Measurements from ENCODE around the gene MTARC2. TPM values are rescaled to one million over a fixed set of nuclear protein-coding genes. Genes with fewer than 3 reads are reported as not detected.
A peak's percentile ranks its signal among the peaks of the same experiment; 100 is the strongest.

Gene MTARC2
- total RNA-seq, 4 donors from 2014 or later: 24.3 to 40.5 (median 31.9) TPM

DNA sequence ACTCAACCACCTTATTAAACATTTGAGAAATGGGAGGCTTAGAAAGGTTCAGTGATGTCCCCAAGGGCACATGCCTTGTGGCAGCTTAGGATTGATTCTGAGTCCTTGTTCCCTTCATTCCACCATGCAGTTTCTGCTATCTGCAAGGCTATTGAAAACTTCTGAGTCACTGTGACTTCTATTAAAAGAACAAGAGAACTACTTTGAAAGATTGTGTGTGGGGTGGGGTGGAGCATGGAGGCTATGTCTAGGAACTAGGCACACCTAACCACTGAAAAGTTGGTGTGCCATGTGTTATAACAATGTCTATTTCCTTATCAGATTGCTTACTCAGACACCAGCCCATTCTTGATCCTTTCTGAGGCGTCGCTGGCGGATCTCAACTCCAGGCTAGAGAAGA lies 49.4 kb downstream of the MTARC2 start:
- 95 to 96% methylated on average over 3 of the region's 3 CpGs for WGBS, 2 donors
- H3K36me3 ChIP-seq: peaks cover 0 to 49% (median 0%) of the 10 kb centered on the region in 3 donors
- H3K27me3 ChIP-seq: no peaks in the 10 kb centered on the region
- H3K4me3 ChIP-seq: no peak overlapping the region
- DNase-seq (ENCODE audit: low spot score in 2 of 2): no peak
- no peaks in the 10 kb centered on the region for H3K9me3 ChIP-seq
- H3K4me1 ChIP-seq: no peaks in the 10 kb centered on the region
- H3K27ac ChIP-seq: no peak overlapping the region
- TF ChIP-seq POLR2A (IDR thresholded peaks at IDR 0.05) (no peak), EP300 (IDR thresholded peaks at IDR 0.05) (no peak), CTCF (IDR thresholded peaks at IDR 0.05) (no peak)

- no peak for DNase-seq (ENCODE audit: low spot score in 2 of 2)
- TF ChIP-seq POLR2A (IDR thresholded peaks at IDR 0.05): no peak
- TF ChIP-seq EP300 (IDR thresholded peaks at IDR 0.05): no peak
- TF ChIP-seq CTCF (IDR thresholded peaks at IDR 0.05): no peak
- 91 to 96% methylated on average over 2 of the region's 2 CpGs for WGBS, 2 donors
- no peaks in the 10 kb centered on the region for H3K27me3 ChIP-seq
- peaks cover 0 to 49% (median 0%) of the 10 kb centered on the region in 3 donors for H3K36me3 ChIP-seq
- no peak overlapping the region for H3K4me3 ChIP-seq
- H3K9me3 ChIP-seq: no peaks in the 10 kb centered on the region
- H3K4me1 ChIP-seq: peaks cover 0 to 2% (median 0%) of the 10 kb centered on the region in 4 donors
- no peak overlapping the region for H3K27ac ChIP-seq
Observed at GRCh38 chr1:220798338-220798737, 50.2 kb downstream of the MTARC2 start.

DNA sequence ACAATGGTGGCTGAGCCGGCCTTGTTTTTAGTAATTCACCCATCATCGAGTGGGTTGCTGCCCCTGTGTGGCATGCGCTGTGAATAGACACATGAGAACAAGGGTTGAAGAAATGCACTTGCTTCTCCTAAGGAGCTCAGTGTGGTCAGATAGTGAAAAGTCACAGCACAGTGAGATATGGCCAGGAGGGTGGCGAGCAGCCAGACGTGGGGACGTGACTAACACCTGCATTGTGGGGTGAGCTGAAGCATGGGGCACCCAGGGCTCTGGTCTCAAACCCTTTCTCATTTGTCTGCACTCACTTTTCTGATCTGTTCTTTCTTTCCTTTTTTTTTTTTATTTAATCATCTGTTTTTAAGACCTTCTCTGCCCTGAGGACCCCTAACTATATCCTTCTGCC lies 52.1 kb downstream of the MTARC2 start:
- peaks cover 0 to 52% (median 0%) of the 10 kb centered on the region in 3 donors for H3K36me3 ChIP-seq
- DNase-seq (ENCODE audit: low spot score in 2 of 2): no peak
- H3K9me3 ChIP-seq: no peaks in the 10 kb centered on the region
- WGBS, 2 donors: 74 to 86% methylated on average over 6 of the region's 6 CpGs
- no peak overlapping the region for H3K27ac ChIP-seq
- no peak for TF ChIP-seq CTCF (IDR thresholded peaks at IDR 0.05)
- TF ChIP-seq EP300 (IDR thresholded peaks at IDR 0.05): no peak
- TF ChIP-seq POLR2A (IDR thresholded peaks at IDR 0.05): no peak
- peaks cover 0 to 5% (median 0%) of the 10 kb centered on the region in 4 donors for H3K4me1 ChIP-seq
- no peak overlapping the region for H3K4me3 ChIP-seq
- H3K27me3 ChIP-seq: no peaks in the 10 kb centered on the region

DNA sequence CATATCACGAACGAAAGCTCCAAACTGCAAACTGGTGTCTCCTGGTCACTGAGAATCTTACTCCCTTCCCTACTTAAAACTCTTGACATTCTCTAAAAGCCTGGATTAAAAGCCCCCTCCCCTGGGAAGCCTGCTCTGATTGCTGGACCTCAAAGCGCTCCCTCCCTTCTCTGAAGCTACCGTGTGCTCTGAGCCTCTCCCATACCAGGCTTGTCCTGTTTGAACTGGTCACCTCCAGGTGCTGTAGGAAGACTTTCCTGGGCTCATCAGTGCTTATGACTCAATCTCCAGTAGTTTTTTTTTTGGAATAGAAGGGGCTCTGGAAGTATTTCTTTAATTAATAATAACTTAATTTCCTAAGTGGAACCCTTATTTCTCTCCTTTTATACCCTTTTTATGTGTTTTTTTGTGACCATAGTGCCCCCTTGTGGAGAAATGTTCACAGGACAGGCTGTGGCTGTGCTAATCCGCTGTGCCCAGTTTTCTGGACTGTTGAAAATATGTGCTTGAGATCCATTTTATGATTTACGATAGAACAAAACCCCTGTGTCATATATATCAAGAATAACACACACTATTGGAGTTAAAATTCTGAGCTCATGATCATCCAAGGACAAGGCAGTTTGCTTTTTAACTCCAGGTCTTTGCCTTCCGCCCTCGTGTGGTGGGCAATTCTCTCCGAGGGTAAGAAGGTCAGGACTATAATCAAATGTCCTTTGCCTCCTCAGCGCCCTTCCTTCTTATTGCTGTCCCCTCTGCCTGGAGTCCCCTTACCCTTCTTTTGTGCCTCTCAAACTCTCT lies 55.5 kb downstream of the MTARC2 start:
- H3K27me3 ChIP-seq: no peaks in the 10 kb centered on the region
- peak in 1 of 2 donors; percentile 59 for DNase-seq (ENCODE audit: low spot score in 2 of 2)
- H3K36me3 ChIP-seq: peaks cover 0 to 33% (median 0%) of the 10 kb centered on the region in 3 donors
- TF ChIP-seq POLR2A (IDR thresholded peaks at IDR 0.05) (no peak), CTCF (IDR thresholded peaks at IDR 0.05) (peak; percentile 51 to 80 (median 74)), EP300 (IDR thresholded peaks at IDR 0.05) (no peak)
- H3K9me3 ChIP-seq: no peaks in the 10 kb centered on the region
- H3K4me1 ChIP-seq: peaks cover 0 to 11% (median 0%) of the 10 kb centered on the region in 4 donors
- H3K4me3 ChIP-seq: no peak overlapping the region
- peak overlapping the region in 2 of 4 donors; percentile 37 to 48 for H3K27ac ChIP-seq
- WGBS, 2 donors: 64 to 66% methylated on average over 10 of the region's 10 CpGs

- TF ChIP-seq CTCF (IDR thresholded peaks at IDR 0.05) (no peak), POLR2A (IDR thresholded peaks at IDR 0.05) (no peak), EP300 (IDR thresholded peaks at IDR 0.05) (no peak)
- no peak overlapping the region for H3K4me3 ChIP-seq
- H3K27ac ChIP-seq: peak overlapping the region in 2 of 4 donors; percentile 37 to 48
- H3K27me3 ChIP-seq: no peaks in the 10 kb centered on the region
- peaks cover 0 to 27% (median 0%) of the 10 kb centered on the region in 3 donors for H3K36me3 ChIP-seq
- 64 to 68% methylated on average over 5 of the region's 5 CpGs for WGBS, 2 donors
- no peaks in the 10 kb centered on the region for H3K9me3 ChIP-seq
- H3K4me1 ChIP-seq: peaks cover 0 to 11% (median 1%) of the 10 kb centered on the region in 4 donors
- no peak for DNase-seq (ENCODE audit: low spot score in 2 of 2)
Observed at GRCh38 chr1:220804202-220804586, 56.1 kb downstream of the MTARC2 start.
